SH-SY5Y (cell line): ENCODE results near the gene ENPP3.

Experiments used
- GATA2 ChIP-seq: IDR thresholded peaks from 2 replicates; pipeline ENCODE4 v1.6.1; 2011; ENCODE audit warnings: mild to moderate bottlenecking, low read depth, low read length
- GATA3 ChIP-seq: IDR thresholded peaks from 2 replicates; pipeline ENCODE4 v1.6.1; 2011; ENCODE audit warnings: low read depth, mild to moderate bottlenecking, low read length, moderate library complexity

ENPP3 gene

GRCh38 chr6:131733376-131734016 lies 96.4 kb downstream of the ENPP3 start:
- TF ChIP-seq GATA2, result no peak
- no peak for TF ChIP-seq GATA3

GRCh38 chr6:131736003-131736596 lies 99.0 kb downstream of the ENPP3 start:
- no peak for TF ChIP-seq GATA3
- no peak for TF ChIP-seq GATA2

GRCh38 chr6:131736811-131737210 lies 99.7 kb downstream of the ENPP3 start:
- TF ChIP-seq GATA2 (no peak), GATA3 (no peak)

DNA sequence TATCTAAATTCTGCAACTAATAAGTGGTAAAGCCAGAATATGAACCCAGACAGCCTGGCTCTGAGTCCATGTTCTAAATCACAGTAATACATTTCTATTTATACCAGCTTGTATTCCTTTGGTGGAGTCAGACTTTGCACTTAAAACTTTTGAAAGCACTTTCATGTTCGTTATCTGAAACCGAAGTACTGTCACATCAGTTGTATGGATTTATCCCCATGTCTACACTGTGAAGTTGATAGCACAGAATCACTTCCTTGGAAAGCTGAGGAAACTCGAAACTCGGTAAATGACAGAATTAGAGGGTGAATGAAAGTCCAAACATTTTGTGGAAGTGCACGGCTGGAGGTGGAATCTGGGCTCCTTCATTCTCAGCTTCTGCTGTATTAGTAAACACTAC lies 102.0 kb downstream of the ENPP3 start:
- TF ChIP-seq GATA2, result no peak
- TF ChIP-seq GATA3, result no peak

DNA sequence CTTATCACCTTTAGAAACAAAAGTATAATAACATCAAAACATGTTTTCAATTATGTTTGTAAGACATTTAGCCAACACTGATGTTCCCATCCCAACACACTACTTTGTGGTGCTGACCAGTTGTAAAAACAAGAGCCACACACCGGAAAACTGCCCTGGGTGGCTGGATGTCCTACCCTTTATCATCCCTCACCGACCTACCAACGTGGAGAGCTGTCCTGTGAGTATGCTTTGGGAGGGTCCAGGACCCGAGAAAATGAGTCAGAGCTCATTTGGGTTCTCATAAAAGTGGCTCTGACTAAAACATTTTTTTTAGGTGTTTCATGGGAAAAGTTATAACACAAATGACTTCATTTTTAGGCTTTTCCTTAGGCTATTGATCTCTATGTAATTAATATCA lies 103.1 kb downstream of the ENPP3 start:
- TF ChIP-seq GATA3 (no peak), GATA2 (no peak)

DNA sequence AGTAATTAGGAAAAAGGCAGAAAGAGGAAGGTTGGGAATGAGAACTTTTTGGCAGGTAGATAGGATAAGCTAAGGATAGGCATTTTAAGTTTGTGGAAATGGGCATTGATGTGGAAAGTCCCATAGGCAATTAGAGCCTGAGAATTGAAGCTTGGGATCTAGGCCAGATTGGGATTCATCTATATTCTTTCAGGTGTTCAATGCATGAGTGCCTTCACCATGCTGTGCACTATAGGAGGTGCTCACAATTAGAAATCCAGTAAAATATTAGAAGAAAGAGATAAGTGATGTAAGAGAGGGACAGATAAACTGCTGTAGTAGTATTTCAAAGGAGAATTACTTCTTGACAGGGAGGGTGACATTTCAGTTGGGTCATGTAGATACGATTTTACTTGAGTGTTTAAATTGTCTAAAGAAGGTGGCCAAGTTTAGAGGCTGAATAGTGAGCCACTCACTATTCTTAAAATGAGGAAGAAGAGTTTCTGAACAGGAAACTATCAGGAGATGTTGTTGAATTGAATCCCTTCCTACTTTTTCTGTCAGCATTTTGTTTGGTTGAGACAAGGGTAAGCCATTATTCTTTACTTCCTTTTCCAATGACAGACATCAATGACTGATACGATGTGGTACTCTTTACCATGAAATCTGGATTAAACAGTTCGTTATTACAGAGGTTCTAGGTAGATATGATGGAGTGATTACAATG lies 104.7 kb downstream of the ENPP3 start:
- TF ChIP-seq GATA3, result no peak
- TF ChIP-seq GATA2, result no peak

DNA sequence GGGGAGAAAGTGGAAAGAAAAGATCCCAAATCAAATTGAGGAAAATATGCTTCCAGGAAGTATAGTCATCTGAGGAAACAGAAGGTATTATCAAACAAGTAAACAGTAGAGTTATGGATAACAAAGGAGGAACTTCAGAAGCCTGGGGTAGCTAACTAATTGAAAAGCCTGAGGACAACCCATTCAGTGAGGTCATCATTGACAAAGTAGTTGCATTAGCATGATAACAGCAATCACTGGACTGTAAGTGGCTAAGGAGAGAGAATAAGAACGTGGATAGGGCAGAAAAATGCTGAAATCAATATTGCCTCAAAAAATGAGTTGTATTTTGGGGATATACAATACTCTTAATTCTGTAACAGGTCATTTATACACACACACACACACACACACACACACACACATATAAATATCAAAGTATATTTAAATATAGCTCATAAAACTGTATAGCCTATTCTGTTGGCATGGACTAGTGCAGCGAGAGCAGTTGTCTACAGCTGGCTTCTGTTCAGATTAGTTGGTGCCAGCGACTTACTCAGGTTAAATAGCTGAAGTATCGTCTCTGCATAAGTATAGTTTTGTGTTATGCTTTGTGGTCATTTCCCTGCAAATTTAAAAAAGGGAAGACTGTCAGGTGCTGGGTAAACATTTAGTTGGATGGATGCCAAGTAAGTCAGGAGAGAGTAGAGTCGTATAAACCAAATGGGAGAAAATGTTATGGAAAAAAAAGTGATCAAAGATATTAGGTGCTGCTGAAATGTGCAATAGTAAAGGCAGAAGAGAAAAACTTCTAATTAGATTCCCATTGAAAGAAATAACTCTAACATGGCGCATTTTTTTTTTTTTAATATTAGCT lies 107.6 kb downstream of the ENPP3 start:
- no peak for TF ChIP-seq GATA2

DNA sequence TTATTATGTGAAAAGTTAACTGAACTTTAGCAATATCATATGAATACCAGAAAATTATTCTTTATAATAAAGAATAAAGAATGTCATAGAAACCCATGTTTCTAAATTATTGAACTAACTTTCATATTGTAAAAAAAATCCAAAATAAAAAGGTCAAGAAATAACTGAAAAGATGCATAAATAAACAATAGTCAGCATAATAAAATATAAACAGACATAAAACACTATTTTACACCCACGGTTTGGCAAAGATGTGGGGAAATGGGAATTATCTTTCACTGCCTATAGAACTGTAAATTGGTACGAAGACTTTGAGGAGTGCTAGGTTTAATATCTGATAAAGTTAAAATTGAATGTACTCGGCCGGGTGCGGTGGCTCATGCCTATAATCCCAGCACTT lies 108.4 kb downstream of the ENPP3 start:
- TF ChIP-seq GATA2, result no peak

DNA sequence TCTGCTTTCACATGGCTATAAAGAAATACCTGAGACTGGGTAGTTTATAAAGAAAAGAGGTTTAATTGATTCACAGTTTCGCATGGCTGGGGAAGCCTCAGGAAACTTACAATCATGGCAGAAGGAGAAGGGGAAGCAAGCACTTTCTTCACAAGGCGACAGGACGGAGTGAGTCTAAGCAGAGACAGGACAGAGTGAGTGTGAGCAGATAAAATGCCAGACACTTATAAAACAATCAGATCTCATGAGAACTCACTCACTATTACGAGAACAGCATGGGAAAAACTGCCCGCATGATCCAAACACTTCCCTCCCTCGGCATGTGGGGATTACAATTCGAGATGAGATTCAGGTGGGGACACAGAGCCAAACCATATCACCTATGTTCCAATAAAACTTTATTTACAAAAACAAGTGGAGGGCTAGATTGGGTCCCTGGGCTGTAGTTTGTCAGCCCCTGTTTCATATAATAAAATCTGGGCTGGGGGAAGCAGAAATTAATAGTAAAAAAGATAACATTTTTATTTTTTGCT lies 110.8 kb downstream of the ENPP3 start:
- TF ChIP-seq GATA2, result no peak

- no peak for TF ChIP-seq GATA3
- no peak for TF ChIP-seq GATA2
These were observed 111.9 kb downstream of the ENPP3 start for GRCh38 chr6:131749023-131749422.

DNA sequence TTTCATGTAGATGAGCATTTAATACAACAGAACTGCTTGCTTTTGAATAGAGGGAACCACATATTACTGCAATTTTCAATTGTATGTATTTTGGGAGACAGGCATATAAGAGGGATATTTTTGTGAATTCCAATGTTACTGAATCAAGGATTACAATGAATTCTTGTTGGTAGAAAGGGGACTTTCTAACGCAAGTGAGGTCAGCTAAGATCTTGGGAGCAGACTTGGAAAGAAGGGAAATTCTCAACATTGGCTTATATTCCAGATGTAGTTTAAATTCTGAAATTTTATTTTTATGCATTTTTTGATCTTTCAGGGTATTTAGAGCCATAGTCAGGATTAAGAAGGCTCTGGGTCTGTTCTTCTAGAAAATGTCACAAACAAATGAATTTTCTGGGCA lies 117.0 kb downstream of the ENPP3 start:
- TF ChIP-seq GATA3 (no peak), GATA2 (no peak)

- TF ChIP-seq GATA2 (no peak), GATA3 (no peak)
These were observed 117.8 kb downstream of the ENPP3 start for GRCh38 chr6:131754715-131755567.

DNA sequence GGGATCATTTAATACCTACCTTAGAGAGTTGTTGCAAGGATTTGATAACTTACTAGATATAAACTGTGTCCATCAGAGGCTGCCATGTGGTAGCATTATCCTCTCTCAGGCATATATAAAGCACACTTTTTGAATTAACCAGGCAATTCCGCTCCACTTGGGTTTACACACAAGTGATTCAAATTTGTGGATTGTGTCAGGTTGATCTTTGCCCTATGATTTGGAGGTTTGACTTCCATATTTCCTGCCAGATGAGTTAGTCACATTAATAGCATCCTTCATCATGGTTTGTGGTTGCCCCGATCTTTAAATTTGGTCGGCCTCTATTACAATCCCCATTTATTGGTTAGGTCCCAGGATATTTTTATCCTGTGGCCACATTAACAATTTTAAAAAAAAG lies 118.5 kb downstream of the ENPP3 start:
- no peak for TF ChIP-seq GATA2
- no peak for TF ChIP-seq GATA3

DNA sequence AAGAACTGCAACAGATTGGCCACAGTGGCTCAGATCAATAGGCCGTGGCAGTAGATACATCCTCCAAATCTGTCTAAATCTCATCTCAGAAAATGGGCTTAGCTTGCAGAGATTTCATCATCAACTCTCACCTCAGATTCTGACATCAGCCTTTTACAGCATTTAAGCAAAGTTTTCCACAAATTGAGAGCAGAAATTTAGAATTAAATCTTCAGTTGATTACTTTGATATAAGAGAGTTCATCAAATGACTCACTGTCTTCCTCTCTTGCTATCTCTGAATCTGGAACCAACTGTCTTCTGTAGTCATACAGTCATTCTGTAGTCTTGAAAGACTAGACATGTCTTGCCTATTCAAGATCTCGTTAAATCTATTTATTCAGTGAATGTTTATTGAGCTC lies 118.9 kb downstream of the ENPP3 start:
- TF ChIP-seq GATA2 (no peak), GATA3 (no peak)
